Activated CD4-positive, alpha-beta T cell treated with anti-CD3 and anti-CD28 coated beads, Interleukin-2, Interleukin-6, amounts not matched to agents 100 ng/mL and 50 ng/mL, durations not matched to agents 16 hours and 8 hours (primary cell): ENCODE results near the gene SATB2.
A peak's percentile ranks its signal among the peaks of the same experiment; 100 is the strongest.

Experiments
- DNase-seq: peaks from one replicate; pipeline ENCODE4 v3.0.0-alpha.2; 2020

SATB2 gene

GRCh38 chr2:199452260-199452990 is 5.3 kb downstream of the SATB2 start:
- no peak for DNase-seq

- no peak for DNase-seq
Observed at GRCh38 chr2:199449956-199450355, 7.8 kb downstream of the SATB2 start.

DNA sequence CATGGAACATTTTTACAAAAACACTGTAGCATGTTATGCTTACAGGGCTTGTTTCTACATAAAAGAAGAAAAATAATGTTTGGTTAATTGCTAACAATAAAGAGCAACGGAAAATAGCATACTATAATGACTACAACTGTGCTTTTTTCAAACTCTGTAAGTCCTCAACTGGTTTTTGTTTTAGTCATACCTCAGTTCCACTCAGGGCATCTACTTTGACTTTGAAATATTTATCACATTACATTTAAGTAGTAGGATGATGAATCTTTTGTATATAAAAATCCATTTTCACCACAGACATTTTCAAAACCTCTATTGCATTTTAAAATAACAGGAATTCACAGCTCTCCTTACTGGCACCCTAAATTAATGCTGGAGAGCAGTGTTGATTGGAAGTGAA is 8.3 kb downstream of the SATB2 start:
- no peak for DNase-seq

- DNase-seq: no peak
Observed at GRCh38 chr2:199446996-199447576, 10.7 kb downstream of the SATB2 start.

GRCh38 chr2:199444749-199445148 is 13.0 kb downstream of the SATB2 start:
- DNase-seq: no peak

- DNase-seq: no peak
Observed at GRCh38 chr2:199443589-199444130, 14.1 kb downstream of the SATB2 start.

- DNase-seq: no peak
Observed at GRCh38 chr2:199442173-199442572, 15.6 kb downstream of the SATB2 start.

DNA sequence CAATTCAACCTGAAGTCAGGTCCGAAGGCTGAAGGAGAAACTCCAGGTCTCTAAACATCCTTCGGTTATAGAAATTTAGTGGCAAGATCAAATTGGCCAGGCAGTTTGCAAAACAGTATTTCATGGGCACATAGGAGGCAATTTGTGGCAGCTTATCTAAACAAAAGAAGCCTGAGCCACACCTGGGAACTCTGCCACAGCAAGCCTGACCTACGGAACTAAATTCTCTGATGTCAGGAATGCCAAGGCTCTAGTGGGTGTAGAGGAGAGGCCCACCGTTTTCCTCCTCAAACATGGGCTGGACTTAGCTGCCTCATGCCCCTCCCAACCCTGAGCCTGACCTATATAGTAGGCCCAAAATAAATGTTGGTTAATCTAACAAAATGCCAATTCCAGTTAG is 16.0 kb downstream of the SATB2 start:
- no peak for DNase-seq

- DNase-seq: no peak
Observed at GRCh38 chr2:199440118-199440517, 17.6 kb downstream of the SATB2 start.

DNA sequence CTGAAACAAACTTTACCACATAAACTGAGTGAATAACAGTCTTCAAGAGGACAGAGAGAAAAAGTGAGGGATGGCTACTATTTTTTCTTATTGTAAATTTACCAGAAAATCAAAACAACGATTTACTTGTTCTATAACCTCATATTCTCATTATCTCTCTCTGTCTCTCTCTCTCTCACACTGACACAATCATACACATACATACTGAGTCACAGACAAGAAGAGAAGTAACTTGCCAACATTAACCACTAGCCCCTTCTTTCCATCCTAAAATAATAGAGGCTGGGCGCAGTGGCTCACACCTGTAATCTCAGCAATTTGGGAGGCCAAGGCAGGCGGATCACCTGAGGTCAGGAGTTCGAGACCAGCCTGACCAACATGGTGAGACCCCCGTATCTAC is 18.2 kb downstream of the SATB2 start:
- no peak for DNase-seq

DNA sequence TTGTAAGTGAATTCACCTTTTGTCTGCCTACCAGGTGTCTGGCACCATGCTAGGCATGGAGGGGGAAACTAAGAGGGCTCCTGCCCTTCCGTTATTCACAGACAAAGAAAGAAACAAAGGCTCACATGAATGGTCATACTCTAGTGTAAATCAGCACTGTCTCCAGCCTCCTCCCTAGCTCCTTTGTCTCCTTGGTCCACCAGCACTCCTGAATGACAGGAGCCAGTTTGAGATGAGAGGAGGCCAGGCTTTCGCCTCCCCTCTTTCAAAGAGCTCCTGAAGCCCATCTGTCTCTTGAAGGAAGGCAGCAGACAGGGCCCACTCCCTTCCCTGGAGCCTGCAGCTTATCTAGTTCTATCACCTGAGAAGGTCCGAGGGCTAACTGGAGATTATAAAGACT is 18.7 kb downstream of the SATB2 start:
- no peak for DNase-seq

GRCh38 chr2:199434555-199434954 is 23.2 kb downstream of the SATB2 start:
- no peak for DNase-seq

DNA sequence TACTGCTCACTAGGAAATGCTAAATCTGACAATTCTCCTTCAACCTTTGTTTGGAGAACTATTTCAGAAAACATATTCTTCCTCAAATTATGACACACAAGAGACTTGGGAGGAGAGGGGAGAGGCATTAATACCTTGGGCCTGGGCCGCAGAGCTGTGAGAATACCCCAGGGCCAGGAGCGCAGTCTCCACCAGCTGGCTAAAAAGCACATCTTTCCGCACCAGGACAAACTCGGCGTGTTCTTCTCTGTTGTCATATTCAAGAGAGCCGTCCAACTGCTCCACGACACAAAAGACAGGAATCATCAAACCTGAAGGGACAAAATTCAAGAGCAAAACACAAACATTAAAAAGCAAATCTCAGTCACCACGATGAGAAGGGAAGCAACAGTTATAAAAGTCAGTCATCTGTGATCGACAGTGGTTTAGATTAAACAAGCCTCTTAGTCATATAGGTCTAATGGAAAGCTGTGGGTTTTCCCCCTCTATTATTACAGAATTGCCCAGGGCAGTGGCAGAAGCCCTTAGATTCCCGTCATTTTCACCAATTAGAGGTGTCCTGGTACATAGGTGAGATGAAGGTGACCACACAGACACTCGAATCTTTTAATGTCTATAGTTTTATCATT is 24.4 kb downstream of the SATB2 start:
- DNase-seq: no peak

GRCh38 chr2:199431746-199432213 is 26.0 kb downstream of the SATB2 start:
- DNase-seq: no peak

DNA sequence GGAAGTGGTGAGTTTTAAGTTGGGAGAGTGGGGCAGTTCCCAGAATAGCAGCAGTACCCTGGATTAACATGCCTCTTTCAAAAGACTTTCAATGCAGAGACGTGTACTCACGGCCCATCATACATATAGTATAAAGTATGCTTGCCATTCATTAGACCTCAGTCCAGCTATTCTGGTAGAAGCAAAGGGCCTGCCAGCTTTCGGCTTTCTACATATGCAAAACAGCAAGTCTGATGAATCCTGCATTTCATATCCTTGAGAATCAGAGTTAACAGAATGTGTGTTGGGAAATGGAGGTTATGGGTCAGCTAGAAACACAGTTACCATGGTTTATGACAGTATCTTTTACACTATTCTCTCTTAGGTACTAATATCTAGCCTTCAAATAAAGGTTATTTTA is 27.5 kb downstream of the SATB2 start:
- DNase-seq: no peak

GRCh38 chr2:199428291-199428690 is 29.4 kb downstream of the SATB2 start:
- DNase-seq: no peak

- DNase-seq: no peak
Observed at GRCh38 chr2:199424160-199424559, 33.6 kb downstream of the SATB2 start.

DNA sequence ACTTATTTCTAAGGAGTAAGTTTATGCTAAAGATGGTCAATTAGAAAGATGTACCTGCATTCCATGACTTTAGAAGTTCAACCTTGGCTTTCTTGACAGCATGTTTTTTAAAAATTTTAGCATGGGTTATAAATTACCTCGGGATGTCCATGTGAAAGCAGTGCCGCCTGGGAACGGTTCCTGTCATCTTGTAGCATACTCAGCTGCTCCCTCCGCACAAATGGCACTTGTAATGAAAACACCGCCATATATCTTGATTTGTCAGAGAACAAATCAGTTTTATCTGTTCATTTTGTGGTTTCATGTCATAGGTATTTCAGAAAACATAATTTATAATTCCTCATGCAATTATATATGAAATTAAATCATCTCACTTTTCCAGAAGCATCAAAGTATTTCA is 38.3 kb downstream of the SATB2 start:
- DNase-seq: no peak

- no peak for DNase-seq
Observed at GRCh38 chr2:199414465-199414864, 43.3 kb downstream of the SATB2 start.

DNA sequence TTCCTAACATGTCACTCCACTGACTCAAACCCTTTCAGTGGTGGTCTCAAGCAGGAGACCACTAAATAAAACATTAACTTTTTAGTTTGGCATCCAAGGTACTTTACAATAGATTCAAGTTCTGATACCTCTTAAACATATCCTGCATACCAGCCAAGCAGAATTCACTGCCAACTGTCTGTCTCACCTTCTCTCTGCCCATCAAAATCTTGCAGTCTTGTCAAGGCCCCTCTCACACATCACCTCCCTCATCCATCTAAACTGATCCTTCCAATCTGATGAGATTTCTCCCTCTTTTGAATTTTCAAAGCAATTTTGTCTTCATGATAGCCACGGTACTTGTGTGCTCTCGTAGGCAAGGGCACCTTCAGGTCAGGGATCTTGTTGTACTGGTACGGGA is 43.7 kb downstream of the SATB2 start:
- no peak for DNase-seq

GRCh38 chr2:199409759-199410529 is 47.8 kb downstream of the SATB2 start:
- no peak for DNase-seq

GRCh38 chr2:199407421-199407820 is 50.3 kb downstream of the SATB2 start:
- no peak for DNase-seq

DNA sequence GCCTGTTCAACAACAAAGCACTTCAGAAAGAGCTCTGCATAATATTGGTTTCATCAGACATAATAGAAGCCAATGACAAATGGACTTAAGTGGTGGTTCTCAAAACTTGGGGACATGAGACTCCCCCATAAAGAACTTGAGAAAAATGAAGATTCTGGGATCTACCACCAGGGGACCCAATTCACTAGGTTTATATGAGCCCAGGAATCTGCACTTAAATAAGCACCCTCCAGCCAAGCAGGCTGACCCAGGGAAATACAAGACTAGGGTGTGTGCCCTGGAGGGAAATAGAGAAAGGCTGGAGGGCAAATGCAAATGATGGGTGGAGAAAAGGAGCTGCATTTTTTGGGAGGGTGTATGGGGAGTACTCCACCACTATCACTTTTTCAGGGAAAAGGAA is 52.5 kb downstream of the SATB2 start:
- DNase-seq: peak; percentile 2
